K562 (cell line): Measurements from ENCODE around the gene ARFGEF3. TPM values are rescaled to one million over a fixed set of nuclear protein-coding genes. Genes with fewer than 3 reads are reported as not detected.

ENCODE experiments used
- ATAC-seq: fragments of 200-7000 bp; cut with Tn5 transposase; 3 replicates; pipeline ENCODE4 v1.9.1; 2020; ENCODE audit warnings: moderate library complexity
- BruUV-seq: library from RNA; stranded (reverse); fragments of 400-500 nt; replicated peaks from 2 replicates; lab custom pipeline; 2021; lab: Mats Ljungman, UMichigan
- CTCF ChIA-PET: fragments of 300-600 bp; formaldehyde crosslinking; extraction: SDS; loops from one replicate; lab custom pipeline; 2021; ENCODE audit warnings: low intra/inter-chr PET ratio; lab: Yijun Ruan, JAX
- POLR2A ChIA-PET: fragments of 300-600, 350-650 bp; sonication (Branson Sonifier 250); formaldehyde crosslinking; extraction: SDS; loops from one replicate; lab custom pipeline; 2021; ENCODE audit warnings: antibody characterized with exemption, inconsistent platforms; lab: Yijun Ruan, JAX
- DNase-seq, 4 experiments: peaks; one replicate each; pipeline versions ENCODE4 v3.0.0 to v3.0.0-alpha.2; 2011 to 2018; ENCODE audit warnings: low spot score in 3 of 4, mixed read lengths in 3 of 4; ENCODE audit errors: extremely low read depth in 1 of 4
- FAIRE-seq: peaks from 2 replicates; lab custom pipeline; 2011; peaks lifted over from hg19 to GRCh38; lab: Jason Lieb, UNC
- H2AFZ ChIP-seq: 2 replicates; pipeline ENCODE4 v1.6.0; 2011; ENCODE audit warnings: low read depth, low read length, control low read depth, inconsistent platforms
- H3K27ac ChIP-seq: fragments of 200-600 bp; 3 replicates; pipeline ENCODE4 v1.8.0; 2011; ENCODE audit warnings: low read depth, mild to moderate bottlenecking, control low read depth, inconsistent platforms, low read length, moderate library complexity, mixed read lengths; ENCODE audit errors: extremely low read depth
- H3K27me3 ChIP-seq, 2 experiments: fragments of 300-600 bp in 1 of 2; 2 replicates in 1 of 2; 3 replicates in 1 of 2; pipeline versions ENCODE4 v1.6.0 to v1.8.0; 2011; ENCODE audit warnings: inconsistent platforms in 2 of 2, low read length in 2 of 2, mild to moderate bottlenecking in 1 of 2, mixed read lengths in 1 of 2, moderate library complexity in 1 of 2; ENCODE audit not compliant: control insufficient read depth in 2 of 2, insufficient read depth in 2 of 2
- H3K36me3 ChIP-seq: fragments of 300-600 bp; 3 replicates; pipeline ENCODE4 v1.8.0; 2011; ENCODE audit warnings: mild to moderate bottlenecking, low read length, inconsistent platforms; ENCODE audit not compliant: control insufficient read depth, insufficient read depth
- H3K4me1 ChIP-seq, 2 experiments: fragments of 200-600 bp in 1 of 2; replicated peaks in 1 of 2; 2 replicates in 1 of 2; 3 replicates in 1 of 2; pipeline versions ENCODE4 v1.5.1 to v1.8.0; 2011; ENCODE audit warnings: inconsistent platforms in 2 of 2, low read length in 2 of 2, mild to moderate bottlenecking in 1 of 2, mixed read lengths in 1 of 2, moderate library complexity in 1 of 2; ENCODE audit not compliant: control insufficient read depth in 2 of 2, insufficient read depth in 2 of 2
- H3K4me2 ChIP-seq: 2 replicates; pipeline ENCODE4 v1.6.1; 2011; ENCODE audit warnings: low read length, control low read depth, inconsistent platforms, mixed read lengths; ENCODE audit not compliant: insufficient read depth
- H3K4me3 ChIP-seq: fragments of 200-600 bp; sonication (generic), shearing (Covaris generic); 2 replicates; pipeline ENCODE4 v1.5.1; 2016; ENCODE audit warnings: control low read depth, inconsistent platforms
- H3K79me2 ChIP-seq: fragments of 200-600 bp; 3 replicates; pipeline ENCODE4 v1.8.0; 2011; ENCODE audit warnings: low read length, inconsistent platforms; ENCODE audit not compliant: control insufficient read depth, insufficient read depth
- H3K9ac ChIP-seq, 2 experiments: 2 replicates each; pipeline versions ENCODE4 v1.6.0 to v1.6.1; 2011; ENCODE audit warnings: low read depth in 2 of 2, low read length in 2 of 2, control low read depth in 1 of 2, inconsistent platforms in 1 of 2, mild to moderate bottlenecking in 1 of 2, mixed read lengths in 1 of 2; ENCODE audit not compliant: insufficient read depth in 1 of 2
- H3K9me1 ChIP-seq: one replicate; pipeline ENCODE4 v1.6.0; 2011; ENCODE audit warnings: inconsistent platforms, mild to moderate bottlenecking, low read length, moderate library complexity; ENCODE audit not compliant: control insufficient read depth, insufficient read depth
- H3K9me3 ChIP-seq: replicated peaks from 2 replicates; pipeline ENCODE4 v1.5.1; 2011; ENCODE audit warnings: low read depth, low read length, inconsistent platforms; ENCODE audit not compliant: control insufficient read depth, insufficient read depth
- H4K20me1 ChIP-seq: replicated peaks from 2 replicates; pipeline ENCODE4 v1.6.1; 2011; ENCODE audit warnings: low read length, inconsistent platforms, mixed read lengths; ENCODE audit not compliant: control insufficient read depth, insufficient read depth
- CEBPB ChIP-seq: fragments of 450-650 bp; IDR thresholded peaks from 2 replicates; pipeline ENCODE4 v1.6.1; 2016; ENCODE audit warnings: missing genetic modification characterization, missing compliant biosample characterization
- CEBPG ChIP-seq, 3 experiments: fragments of 200-800 bp in 1 of 3; sonication (Bioruptor generic) in 1 of 3; sonication (generic) in 1 of 3; formaldehyde crosslinking in 1 of 3; IDR thresholded peaks in 2 of 3; conservative IDR thresholded peaks in 1 of 3; 2 replicates each; pipeline versions ENCODE4 v1.6.1 to v1.8.0; 2016 to 2022; ENCODE audit warnings: missing compliant biosample characterization in 2 of 3, missing genetic modification characterization in 2 of 3, mild to moderate bottlenecking in 1 of 3, missing genetic modification reagents in 1 of 3
- FOXK1 ChIP-seq: sonication (generic); formaldehyde crosslinking; IDR thresholded peaks from 2 replicates; pipeline ENCODE4 v1.8.0; 2022; ENCODE audit warnings: missing genetic modification reagents, mild to moderate bottlenecking, borderline replicate concordance
- HMGN3 ChIP-seq: IDR thresholded peaks from 2 replicates; pipeline ENCODE4 v1.6.1; 2011; ENCODE audit warnings: borderline replicate concordance, low read depth, mild to moderate bottlenecking, mixed read lengths, low read length; ENCODE audit not compliant: insufficient read length; ENCODE audit errors: extremely low read depth
- ILF3 ChIP-seq: fragments of 450-650 bp; IDR thresholded peaks from 2 replicates; pipeline ENCODE4 v1.6.1; 2018; ENCODE audit warnings: antibody characterized with exemption, mild to moderate bottlenecking, moderate library complexity, borderline replicate concordance
- MAFG ChIP-seq: fragments of 450-650 bp; conservative IDR thresholded peaks from 2 replicates; pipeline ENCODE4 v1.6.1; 2016; ENCODE audit warnings: missing genetic modification characterization, missing compliant biosample characterization
- MBD2 ChIP-seq: sonication (generic); IDR thresholded peaks from 2 replicates; pipeline ENCODE4 v1.6.1; 2016; ENCODE audit warnings: low read depth, borderline replicate concordance
- PPARD ChIP-seq: fragments of 250-450 bp; sonication (Bioruptor Pico); IDR thresholded peaks from 2 replicates; pipeline ENCODE4 v1.8.0; 2022; ENCODE audit warnings: inconsistent platforms, mild to moderate bottlenecking, moderate library complexity
- SRSF9 ChIP-seq: fragments of 200-400 bp; formaldehyde crosslinking; IDR thresholded peaks from 2 replicates; pipeline ENCODE4 v1.6.1; 2017; ENCODE audit warnings: low read depth, low read length, borderline replicate concordance
- YY1 ChIP-seq, 3 experiments: IDR thresholded peaks; 2 replicates each; pipeline ENCODE4 v1.6.1; 2011; ENCODE audit warnings: low read length in 2 of 3, mild to moderate bottlenecking in 2 of 3, moderate library complexity in 2 of 3, borderline replicate concordance in 1 of 3, control low read depth in 1 of 3, low read depth in 1 of 3; ENCODE audit not compliant: insufficient read depth in 3 of 3, insufficient replicate concordance in 2 of 3, control insufficient read depth in 1 of 3, insufficient read length in 1 of 3; ENCODE audit errors: extremely low read depth in 1 of 3
- ZBED1 ChIP-seq: IDR thresholded peaks from 2 replicates; pipeline ENCODE4 v1.6.1; 2014
- ZNF354B ChIP-seq: fragments of 250-450 bp; sonication (Bioruptor Pico); IDR thresholded peaks from 2 replicates; pipeline ENCODE4 v1.4.0; 2020
- WGBS: fragments of 100-300 bp; shearing (Covaris generic); methylation state at CpG from one replicate; pipeline ENCODE4 v1.1.6; 2016; ENCODE audit warnings: low coverage, mixed read lengths; ENCODE audit not compliant: insufficient coverage; ENCODE audit errors: missing lambda C conversion rate; 5-methylcytosine and 5-hydroxymethylcytosine counted together
- in situ Hi-C: fragments of 300-500 bp; cut with MboI; formaldehyde crosslinking; loops from 4 replicates; pipeline ENCODE4 v1.15.0; 2018; ENCODE audit warnings: inconsistent platforms, mixed read lengths
- intact Hi-C: fragments of 100-400 bp; cut with micrococcal nuclease; formaldehyde crosslinking; loops from 2 replicates; pipeline ENCODE4 v1.14.2; 2022
- polyA plus RNA-seq, 8 experiments: library from polyadenylated mRNA; depleted of rRNA in 4 of 8; stranded (reverse) in 5 of 8; unstranded in 3 of 8; fragments of >200 nt; fragmentation: Nextera tagmentation in 2 of 8; fragmentation: Illumina TruSeq in 1 of 8; extraction: Ambion mirVana in 2 of 8; extraction: Trizol in 1 of 8; gene quantifications; 2 replicates each; pipeline versions ENCODE4 v1.2.1 to v1.2.3, GENCODE V29; 2011 to 2014; ENCODE audit warnings: inconsistent platforms in 1 of 8, missing spikeins in 1 of 8
- total RNA-seq, 7 experiments: library from RNA; depleted of rRNA in 6 of 7; stranded (reverse); fragments of >200 nt in 6 of 7; fragmentation: Illumina TruSeq in 2 of 7; extraction: Trizol in 2 of 7; gene quantifications; 2 replicates each; pipeline versions ENCODE4 v1.2.1 to v1.2.3, GENCODE V29; 2011 to 2021; ENCODE audit warnings: low replicate concordance in 1 of 7
- TF ChIP-seq, protein P1 (sequence below): fragments of 450-650 bp; IDR thresholded peaks from 2 replicates; pipeline ENCODE4 v1.6.1; 2016
- TF ChIP-seq, protein P2 (sequence below): sonication (generic); formaldehyde crosslinking; IDR thresholded peaks from 2 replicates; pipeline ENCODE4 v1.8.0; 2023; ENCODE audit warnings: mild to moderate bottlenecking, missing genetic modification reagents

The ARFGEF3 gene
- total and polyA plus RNA-seq, 9 of the 15 experiments (the other 6 are each of a cell fraction or from before 2014, with no cell fraction given), result under 0.01 to 0.02 TPM; not detected in 7

DNA sequence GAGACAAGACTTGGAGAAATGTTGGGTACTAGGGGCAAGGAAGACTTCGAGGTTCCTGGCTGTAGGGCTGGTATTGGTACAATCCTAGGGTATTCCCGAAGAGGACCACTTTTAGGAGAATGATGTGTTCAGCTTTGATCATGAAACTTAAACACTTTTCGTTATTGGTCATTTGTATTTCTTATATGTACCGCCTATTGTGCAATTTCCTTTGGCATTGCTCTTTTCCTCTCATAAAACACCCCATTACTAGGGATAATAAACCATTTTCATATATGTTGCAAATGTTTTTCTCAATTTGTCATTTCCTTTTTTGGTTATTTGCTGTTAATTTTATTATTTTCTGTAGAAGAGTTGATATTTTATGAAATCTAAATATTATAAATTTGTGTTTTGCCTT is 18.9 kb upstream of the ARFGEF3 start:
- no peak for FAIRE-seq
- POLR2A ChIA-PET, result no interaction called here
- TF ChIP-seq SRSF9 (no peak), MBD2 (no peak), CEBPG (CRISPR knock-in tag; IDR thresholded peaks at IDR 0.05) (no peak), CEBPG (tag; conservative IDR thresholded peaks at IDR 0.05 in 1 of 2, IDR thresholded peaks at IDR 0.05 in 1 of 2) (peak in 1 of 2 experiments; percentile 30; a peak in 2 of 4 replicates), FOXK1 (no peak), YY1 (IDR thresholded peaks at IDR 0.05; ENCODE audit: borderline replicate concordance in 1 of 3, control insufficient read depth in 1 of 3, extremely low read depth in 1 of 3, insufficient read depth in 3 of 3, insufficient read length in 1 of 3, insufficient replicate concordance in 2 of 3, low read depth in 1 of 3, low read length in 2 of 3) (no peak), ILF3 (no peak), CEBPB (peak; percentile 39), PPARD (no peak), ZNF354B (CRISPR knock-in tag) (no peak), MAFG (tag) (no peak), ZBED1 (no peak), HMGN3 (no peak)
- TF ChIP-seq, protein P1, sequence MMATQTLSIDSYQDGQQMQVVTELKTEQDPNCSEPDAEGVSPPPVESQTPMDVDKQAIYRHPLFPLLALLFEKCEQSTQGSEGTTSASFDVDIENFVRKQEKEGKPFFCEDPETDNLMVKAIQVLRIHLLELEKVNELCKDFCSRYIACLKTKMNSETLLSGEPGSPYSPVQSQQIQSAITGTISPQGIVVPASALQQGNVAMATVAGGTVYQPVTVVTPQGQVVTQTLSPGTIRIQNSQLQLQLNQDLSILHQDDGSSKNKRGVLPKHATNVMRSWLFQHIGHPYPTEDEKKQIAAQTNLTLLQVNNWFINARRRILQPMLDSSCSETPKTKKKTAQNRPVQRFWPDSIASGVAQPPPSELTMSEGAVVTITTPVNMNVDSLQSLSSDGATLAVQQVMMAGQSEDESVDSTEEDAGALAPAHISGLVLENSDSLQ, result no peak
- TF ChIP-seq, protein P2, sequence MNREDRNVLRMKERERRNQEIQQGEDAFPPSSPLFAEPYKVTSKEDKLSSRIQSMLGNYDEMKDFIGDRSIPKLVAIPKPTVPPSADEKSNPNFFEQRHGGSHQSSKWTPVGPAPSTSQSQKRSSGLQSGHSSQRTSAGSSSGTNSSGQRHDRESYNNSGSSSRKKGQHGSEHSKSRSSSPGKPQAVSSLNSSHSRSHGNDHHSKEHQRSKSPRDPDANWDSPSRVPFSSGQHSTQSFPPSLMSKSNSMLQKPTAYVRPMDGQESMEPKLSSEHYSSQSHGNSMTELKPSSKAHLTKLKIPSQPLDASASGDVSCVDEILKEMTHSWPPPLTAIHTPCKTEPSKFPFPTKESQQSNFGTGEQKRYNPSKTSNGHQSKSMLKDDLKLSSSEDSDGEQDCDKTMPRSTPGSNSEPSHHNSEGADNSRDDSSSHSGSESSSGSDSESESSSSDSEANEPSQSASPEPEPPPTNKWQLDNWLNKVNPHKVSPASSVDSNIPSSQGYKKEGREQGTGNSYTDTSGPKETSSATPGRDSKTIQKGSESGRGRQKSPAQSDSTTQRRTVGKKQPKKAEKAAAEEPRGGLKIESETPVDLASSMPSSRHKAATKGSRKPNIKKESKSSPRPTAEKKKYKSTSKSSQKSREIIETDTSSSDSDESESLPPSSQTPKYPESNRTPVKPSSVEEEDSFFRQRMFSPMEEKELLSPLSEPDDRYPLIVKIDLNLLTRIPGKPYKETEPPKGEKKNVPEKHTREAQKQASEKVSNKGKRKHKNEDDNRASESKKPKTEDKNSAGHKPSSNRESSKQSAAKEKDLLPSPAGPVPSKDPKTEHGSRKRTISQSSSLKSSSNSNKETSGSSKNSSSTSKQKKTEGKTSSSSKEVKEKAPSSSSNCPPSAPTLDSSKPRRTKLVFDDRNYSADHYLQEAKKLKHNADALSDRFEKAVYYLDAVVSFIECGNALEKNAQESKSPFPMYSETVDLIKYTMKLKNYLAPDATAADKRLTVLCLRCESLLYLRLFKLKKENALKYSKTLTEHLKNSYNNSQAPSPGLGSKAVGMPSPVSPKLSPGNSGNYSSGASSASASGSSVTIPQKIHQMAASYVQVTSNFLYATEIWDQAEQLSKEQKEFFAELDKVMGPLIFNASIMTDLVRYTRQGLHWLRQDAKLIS (CRISPR knock-in tag), result no peak

More for the DNA sequence above, 18.9 kb upstream of the ARFGEF3 start:
- H4K20me1 ChIP-seq, result no peaks in the 10 kb centered on the region
- 2% methylated on average over 4 of the region's 4 CpGs for WGBS
- no peak overlapping the region for H3K4me2 ChIP-seq
- DNase-seq, result no peak
- H3K36me3 ChIP-seq, result no peaks in the 10 kb centered on the region
- BruUV-seq, result no TSS peak
- CTCF ChIA-PET, result interaction anchor here (0.6 kb wide), 1 partner anchor 114 kb away, joined by 3 read pairs; no protein-coding TSS in a partner anchor
- no peak overlapping the region for H3K4me3 ChIP-seq
- H3K4me1 ChIP-seq, result no peaks in the 10 kb centered on the region
- H3K9ac ChIP-seq, result no peak overlapping the region
- peaks cover 0 to 11% of the 10 kb centered on the region in 2 experiments; a peak in 2 of 5 replicates for H3K27me3 ChIP-seq
- ATAC-seq, result no peak
- H3K9me3 ChIP-seq, result no peaks in the 10 kb centered on the region
- no peaks in the 10 kb centered on the region for H3K79me2 ChIP-seq
- H3K9me1 ChIP-seq, result no peaks in the 10 kb centered on the region
- in situ Hi-C loops (no loop called here), intact Hi-C loops (no loop called here)
- H2AFZ ChIP-seq, result no peak overlapping the region
- no peak overlapping the region for H3K27ac ChIP-seq
